HG03378 (cell line): ENCODE measurements around the gene TTLL12.

Experiments
- ATAC-seq: cut with Tn5 transposase; IDR thresholded peaks from one replicate; pipeline ENCODE4 v1.9.1; 2021; ENCODE audit warnings: mild to moderate bottlenecking, moderate library complexity; ENCODE audit not compliant: unreplicated experiment

Gene TTLL12

DNA sequence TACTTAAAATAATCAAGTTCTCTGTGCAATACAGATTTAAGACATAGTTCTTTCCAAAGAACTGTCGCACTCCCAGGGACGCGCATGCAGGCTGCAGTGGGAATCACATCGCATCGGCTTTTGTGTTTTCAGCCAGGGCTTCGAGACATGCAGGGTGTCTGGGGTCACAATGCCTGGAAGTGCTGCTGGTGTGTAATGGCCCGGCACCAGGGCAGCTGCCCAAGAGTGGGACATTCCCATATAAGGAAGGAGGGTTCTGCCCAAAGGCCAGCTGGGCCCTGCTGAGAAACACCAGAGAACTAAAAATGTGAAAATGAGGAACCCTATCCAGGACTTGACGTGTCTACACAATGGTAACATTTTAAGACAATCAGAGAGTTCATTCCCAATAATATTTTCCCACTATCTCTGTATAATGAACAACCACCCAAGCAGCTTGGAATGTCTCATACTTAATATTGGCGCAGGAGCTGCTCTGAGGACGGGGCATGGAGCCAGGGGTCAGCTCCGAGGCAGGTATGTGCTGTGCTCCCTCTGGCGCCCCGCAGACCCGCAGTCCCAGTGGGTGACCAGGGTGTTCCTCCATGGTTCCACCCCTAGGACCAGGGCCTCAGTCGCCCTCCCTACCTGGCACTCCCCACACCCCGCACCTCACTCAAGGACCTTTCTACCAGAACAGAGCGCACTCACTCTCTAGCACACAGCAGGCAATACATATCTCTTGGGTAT, 55.0 kb downstream of the TTLL12 start:
- ATAC-seq: no peak

DNA sequence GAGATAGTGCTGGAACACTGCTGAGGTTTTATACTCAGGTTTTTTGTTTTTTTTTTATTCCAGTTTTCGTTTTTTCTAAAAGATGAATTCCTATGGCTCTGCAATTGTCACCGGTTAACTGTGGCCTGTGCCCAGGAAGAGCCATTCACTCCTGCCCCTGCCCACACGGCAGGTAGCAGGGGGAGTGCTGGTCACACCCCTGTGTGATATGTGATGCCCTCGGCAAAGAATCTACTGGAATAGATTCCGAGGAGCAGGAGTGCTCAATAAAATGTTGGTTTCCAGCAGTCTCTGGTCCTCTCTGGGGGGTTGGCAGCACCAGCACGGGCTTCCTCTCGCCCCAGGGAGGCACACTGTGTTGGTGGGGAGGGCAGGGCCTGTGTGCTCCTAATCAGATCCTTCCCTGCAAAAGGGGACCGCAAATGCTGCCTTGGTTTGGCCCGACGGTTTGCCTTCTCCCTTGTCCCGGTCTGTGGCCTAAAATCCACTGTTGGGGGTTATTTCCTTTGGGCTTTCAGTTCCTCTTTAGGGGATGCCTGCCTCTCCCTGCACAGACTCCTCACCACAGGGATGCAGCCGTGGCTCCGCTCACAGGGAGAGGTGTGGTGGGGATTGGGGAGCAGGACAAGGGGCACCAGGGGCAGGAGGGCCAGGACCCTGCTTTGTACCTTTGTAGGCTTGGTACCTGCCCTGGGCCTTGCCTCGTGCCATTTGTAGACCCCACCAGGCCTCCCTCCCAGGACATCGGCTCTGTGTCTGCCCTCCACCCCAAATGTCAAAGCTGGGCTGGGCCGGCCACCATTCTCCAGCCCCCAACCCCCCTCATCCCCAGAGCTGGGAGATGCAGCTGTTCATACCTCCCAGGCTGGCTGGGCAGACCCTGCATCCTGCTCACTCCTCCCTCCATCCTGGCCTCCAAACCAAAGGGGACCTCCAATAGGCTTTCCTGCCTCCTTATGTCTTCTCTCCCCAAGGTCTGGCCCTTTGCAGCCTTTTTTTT, 57.2 kb downstream of the TTLL12 start:
- ATAC-seq: no peak

DNA sequence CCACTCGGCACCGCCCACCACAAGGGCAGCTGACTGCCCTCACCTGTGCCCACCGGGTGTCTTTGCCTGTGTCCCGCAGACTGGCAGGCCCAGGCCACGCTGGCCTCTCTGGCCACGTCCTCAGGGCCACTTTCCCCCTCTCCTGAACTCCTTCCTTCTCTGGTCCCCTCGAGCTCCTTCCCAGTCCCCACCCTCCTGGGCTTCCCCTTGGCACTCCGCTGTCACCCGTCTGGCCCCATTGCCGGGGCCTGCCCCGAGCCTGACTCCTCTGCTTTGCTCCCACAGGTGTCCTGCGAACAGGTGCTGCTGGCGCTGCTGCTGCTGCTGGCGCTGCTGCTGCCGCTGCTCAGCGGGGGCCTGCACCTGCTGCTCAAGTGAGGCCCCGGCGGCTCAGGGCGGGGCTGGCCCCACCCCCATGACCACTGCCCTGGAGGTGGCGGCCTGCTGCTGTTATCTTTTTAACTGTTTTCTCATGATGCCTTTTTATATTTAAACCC, 58.0 kb downstream of the TTLL12 start:
- ATAC-seq: no peak

DNA sequence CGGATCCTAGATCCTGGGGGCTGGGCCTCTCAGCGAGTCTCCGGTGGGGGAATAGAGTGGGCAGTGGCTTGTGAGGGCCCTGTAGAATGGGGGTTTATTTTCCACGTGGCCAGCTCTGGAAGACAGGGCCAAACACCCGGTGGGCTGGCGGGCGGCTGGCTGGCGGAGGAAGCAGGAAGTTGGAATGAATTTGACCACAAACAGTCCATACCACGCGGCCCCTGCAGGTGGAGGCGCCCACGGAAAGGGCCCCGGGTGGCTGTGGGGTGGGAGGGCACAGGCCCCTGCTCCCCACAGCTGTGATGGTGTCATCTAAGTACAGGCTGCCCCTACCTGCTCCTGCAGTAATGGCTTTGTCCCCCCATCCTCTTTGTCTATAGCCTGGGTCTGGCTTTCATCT, 58.8 kb downstream of the TTLL12 start:
- no peak for ATAC-seq

DNA sequence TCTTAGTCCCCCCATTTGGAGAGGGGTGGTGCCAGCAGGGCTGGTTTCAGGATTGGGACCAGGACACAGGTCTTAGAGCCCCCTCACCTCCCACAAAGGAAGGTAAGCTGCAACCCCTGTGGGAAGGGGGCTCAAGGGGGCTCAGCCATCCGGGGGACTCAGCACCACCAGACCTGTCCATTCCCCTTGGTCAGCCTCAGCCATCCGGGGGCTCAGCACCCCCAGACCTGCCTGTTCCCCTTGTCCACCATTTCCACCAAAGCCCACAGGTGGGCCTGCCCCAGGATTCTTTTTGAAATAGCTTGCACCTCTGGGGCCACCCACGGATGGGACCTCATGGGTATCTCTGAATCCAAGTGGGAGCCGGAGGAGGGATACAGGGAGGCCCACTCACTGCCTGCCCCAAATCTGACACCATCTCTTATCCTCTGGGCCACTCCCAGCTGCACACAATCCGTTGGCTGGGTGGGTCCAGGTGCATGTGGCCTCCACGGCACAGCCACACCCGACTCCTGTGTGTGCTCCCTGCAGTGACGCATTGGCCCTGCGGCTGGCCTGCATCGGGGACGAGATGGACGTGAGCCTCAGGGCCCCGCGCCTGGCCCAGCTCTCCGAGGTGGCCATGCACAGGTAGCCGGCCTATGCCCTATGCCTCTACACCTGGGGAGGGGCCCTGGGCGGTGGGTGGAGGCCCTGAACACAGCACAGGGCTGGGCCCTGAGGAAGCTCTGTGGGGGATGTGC, 59.6 kb downstream of the TTLL12 start:
- ATAC-seq: no peak

DNA sequence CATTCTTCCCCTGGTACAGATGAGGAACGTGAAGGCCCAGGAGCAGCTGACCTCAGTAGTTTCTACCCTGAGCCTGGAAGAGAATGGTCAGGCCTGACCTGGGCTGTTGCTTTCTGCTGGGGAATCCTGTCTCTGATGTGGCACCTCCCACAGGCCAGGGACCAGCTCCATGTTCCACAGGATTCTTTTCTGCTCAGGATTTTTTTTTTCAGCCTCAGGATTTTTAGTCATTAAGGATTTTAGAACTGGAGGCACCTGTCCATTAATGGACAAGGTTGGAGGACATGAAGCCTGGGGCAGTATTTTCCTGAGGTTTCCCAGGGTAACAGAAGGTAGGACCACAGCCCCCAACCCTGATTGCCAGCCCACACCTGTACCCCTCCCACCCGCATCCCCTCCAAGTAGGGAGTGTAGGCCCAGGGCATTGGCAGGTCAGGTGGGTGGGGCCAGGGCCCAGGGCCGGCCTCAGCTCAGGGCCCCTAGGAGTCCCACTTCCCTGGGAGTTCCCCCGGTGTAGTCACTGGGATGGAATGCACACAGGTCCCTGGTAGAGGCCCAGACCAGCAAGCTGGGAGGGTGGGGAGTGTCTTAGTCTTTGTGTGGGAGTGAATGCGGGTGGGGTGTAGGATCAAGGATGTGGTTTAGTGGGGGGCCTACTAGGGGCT, 60.3 kb downstream of the TTLL12 start:
- no peak for ATAC-seq

DNA sequence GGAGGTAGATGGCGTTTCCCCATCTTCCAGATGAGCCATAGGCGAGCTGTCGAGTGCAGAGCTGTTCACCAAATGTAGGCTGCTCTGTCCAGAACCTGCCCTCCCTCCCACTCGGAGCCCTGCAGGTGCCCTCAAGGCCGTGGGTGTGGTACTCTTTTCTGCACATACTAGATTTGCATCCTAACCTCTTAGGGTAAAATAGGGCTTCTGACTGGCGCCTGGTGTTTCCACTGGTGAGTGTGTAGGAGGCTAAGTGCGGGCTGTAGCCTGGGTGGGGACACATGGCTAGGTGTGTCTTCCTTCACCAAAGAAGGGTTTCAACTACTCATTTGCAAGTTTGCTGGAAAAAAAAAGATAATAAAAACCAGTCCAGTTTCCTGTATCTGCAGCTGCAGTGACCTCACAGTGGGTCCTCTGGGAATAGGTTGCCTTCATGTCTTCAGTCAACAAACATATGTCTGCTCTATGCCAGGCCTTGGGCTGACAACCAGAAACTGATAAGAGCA, 67.9 kb downstream of the TTLL12 start:
- peak; percentile 68 for ATAC-seq

DNA sequence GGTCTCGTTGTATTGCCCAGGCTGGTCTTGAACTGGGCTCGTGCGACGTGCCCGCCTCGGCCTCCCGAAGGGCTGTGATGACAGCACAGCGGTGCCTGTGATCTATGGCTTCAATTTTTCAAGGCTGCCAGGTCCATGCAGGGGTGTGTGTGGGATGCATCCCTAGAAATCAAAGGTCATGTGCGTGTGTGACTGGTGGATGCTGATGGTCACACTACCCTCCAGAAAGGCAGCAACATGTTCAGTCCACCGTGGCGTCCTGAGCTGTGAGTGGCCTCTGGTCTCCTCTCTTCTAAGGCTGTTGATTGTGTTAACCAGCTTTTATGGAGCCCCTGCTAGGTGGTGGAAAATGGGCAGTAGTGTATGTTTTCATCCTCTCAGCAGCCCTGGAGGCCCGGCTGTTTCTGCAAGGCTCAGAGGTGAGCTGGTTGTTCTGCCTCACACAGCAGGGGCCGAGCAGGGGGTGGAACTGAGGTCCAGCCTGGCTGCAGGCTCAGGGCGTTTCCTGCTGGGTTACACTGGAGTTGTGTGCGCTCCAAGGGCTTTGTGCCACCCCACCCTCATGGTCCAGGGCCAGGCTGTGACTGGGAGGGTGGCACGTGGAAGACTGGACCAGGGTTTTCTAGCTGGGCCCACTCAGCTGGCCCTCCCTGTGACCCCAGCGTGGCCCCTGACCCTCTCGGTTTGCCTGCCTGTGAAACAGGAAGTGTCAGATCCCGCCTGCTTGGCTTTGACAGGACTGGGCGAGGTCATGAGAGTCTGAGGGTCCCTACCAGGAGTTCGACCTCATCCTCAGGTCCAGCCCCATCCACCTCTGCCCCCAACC, 68.7 kb downstream of the TTLL12 start:
- no peak for ATAC-seq

DNA sequence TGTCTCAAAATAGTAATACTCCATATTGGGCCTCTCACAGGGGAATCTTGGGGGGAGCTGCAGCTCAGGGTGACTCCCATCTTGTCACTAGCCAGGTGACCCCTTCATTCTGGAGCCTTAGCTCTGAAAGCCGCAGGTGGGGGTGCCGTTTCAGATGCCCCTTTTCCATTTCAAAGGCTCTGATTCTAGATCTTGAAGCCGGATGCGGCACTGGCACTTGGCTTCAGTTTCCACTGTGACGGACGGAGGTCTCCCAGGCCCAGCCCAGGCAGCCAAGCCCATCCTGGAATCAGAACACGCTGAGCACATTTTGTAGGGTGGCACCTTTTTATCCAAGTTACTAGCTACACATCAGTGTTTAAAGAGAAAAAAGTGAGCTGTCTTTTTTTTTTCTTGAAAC, 70.0 kb downstream of the TTLL12 start:
- ATAC-seq: no peak
